Neural progenitor cell (in vitro differentiated cells): Measurements from ENCODE around the gene LDB2.

ENCODE experiments used
- CTCF ChIP-seq: fragments of 200-600 bp; sonication (generic); IDR thresholded peaks from 2 replicates; pipeline ENCODE4 v1.5.1; 2017; ENCODE audit warnings: antibody characterized with exemption, mild to moderate bottlenecking
- EZH2 ChIP-seq: fragments of 200-600 bp; sonication (generic); IDR thresholded peaks from 2 replicates; pipeline ENCODE4 v1.6.1; 2017; ENCODE audit warnings: antibody characterized with exemption, mild to moderate bottlenecking, moderate library complexity

GRCh38 chr4:16608123-16608522, 290.3 kb downstream of the LDB2 start:
- no peak for TF ChIP-seq EZH2
- TF ChIP-seq CTCF: no peak
